OCI-LY1 (cell line): ENCODE measurements around the gene WDR89.

ENCODE experiments used
- CTCF ChIP-seq: fragments of 200-600 bp; sonication (generic), shearing (Covaris generic); IDR thresholded peaks from 2 replicates; pipeline ENCODE4 v1.5.1; 2017; ENCODE audit warnings: mild to moderate bottlenecking, antibody characterized with exemption, low read length, moderate library complexity, mixed read lengths
- EZH2 ChIP-seq: fragments of 200-600 bp; sonication (generic), shearing (Covaris generic); IDR thresholded peaks from 2 replicates; pipeline ENCODE4 v1.8.0; 2017; ENCODE audit warnings: borderline replicate concordance, mixed run types, mild to moderate bottlenecking, antibody characterized with exemption, low read length, moderate library complexity, mixed read lengths

GRCh38 chr14:63598807-63599206, 42.9 kb downstream of the WDR89 start:
- TF ChIP-seq CTCF (no peak), EZH2 (no peak)
